HUES64 (cell line): ENCODE data around the gene RDH12.

Experiments used
- H3K27ac ChIP-seq: 2 replicates; pipeline ENCODE4 v1.7.0; 2013; ENCODE audit warnings: low read depth, low read length, inconsistent platforms
- H3K27me3 ChIP-seq: 2 replicates; pipeline ENCODE4 v1.6.1; 2013; ENCODE audit warnings: mild to moderate bottlenecking, low read length; ENCODE audit not compliant: insufficient read depth
- H3K36me3 ChIP-seq: 2 replicates; pipeline ENCODE4 v1.6.1; 2013; ENCODE audit warnings: mild to moderate bottlenecking, low read length; ENCODE audit not compliant: insufficient read depth
- H3K4me1 ChIP-seq: 2 replicates; pipeline ENCODE4 v1.6.1; 2013; ENCODE audit warnings: mild to moderate bottlenecking, low read length, moderate library complexity; ENCODE audit not compliant: insufficient read depth
- H3K4me3 ChIP-seq: 2 replicates; pipeline ENCODE4 v1.5.1; 2013; ENCODE audit warnings: mild to moderate bottlenecking, low read length, moderate library complexity
- H3K9ac ChIP-seq: 2 replicates; pipeline ENCODE4 v1.6.1; 2013; ENCODE audit warnings: mild to moderate bottlenecking, low read depth, low read length
- H3K9me3 ChIP-seq: 2 replicates; pipeline ENCODE4 v1.6.1; 2013; ENCODE audit warnings: low read depth, low read length; ENCODE audit not compliant: insufficient read depth
- WGBS: fragments of 150-250, 120-280 bp; methylation state at CpG from one replicate; pipeline ENCODE4 v1.1.7; 2013; ENCODE audit warnings: missing lambda C conversion rate; 5-methylcytosine and 5-hydroxymethylcytosine counted together

The RDH12 gene

DNA sequence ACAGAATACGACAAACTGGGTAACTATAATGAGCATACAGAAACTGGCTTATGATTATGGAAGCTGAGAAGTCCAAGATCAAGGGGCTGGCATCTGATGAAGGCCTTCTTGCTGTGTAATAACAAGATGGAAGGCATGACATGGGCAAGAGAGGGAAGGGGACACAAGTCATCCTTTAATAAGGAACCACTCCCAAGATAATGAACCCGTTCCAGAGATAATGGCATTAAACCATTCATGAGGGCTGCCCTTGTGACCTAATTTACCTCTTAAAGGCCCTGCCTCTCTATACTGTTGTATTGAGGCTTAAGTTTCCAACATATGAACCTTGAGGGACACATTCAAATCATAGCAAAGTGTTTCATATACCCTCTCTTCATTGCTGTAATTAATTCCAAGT, 22.7 kb upstream of the RDH12 start:
- Histone ChIP-seq H3K27me3 (no peaks in the 10 kb centered on the region), H3K27ac (no peak overlapping the region), H3K9ac (no peak overlapping the region), H3K4me3 (no peak overlapping the region), H3K36me3 (peaks cover 77% of the 10 kb centered on the region), H3K4me1 (no peaks in the 10 kb centered on the region), H3K9me3 (no peaks in the 10 kb centered on the region)
- WGBS = 97% methylated on average over 2 of the region's 2 CpGs

DNA sequence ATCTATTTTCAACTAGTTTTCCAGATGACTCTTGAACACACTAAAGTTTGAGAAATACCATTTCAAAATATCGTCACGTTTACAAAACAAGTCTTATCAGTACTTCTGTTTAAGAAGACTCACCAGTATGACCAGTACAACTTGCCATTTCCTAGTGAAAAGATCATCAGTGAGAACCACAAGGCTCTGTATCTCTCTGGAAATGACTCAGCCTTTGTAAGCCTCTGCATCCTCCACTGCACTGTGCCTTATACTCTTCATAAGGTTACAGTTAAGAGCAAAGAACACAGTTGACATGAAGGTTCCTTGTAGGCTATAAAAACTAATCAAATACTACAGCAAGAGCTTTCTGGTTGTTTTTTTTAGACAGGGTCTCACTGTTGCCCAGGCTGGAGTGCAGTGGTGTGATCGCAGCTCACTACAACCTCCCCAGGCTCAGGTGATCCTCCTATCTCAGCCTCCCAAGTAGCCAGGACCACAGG, 21.5 kb upstream of the RDH12 start:
- H3K9me3 ChIP-seq = no peaks in the 10 kb centered on the region
- H3K4me1 ChIP-seq = no peaks in the 10 kb centered on the region
- no peaks in the 10 kb centered on the region for H3K27me3 ChIP-seq
- 98% methylated on average over 3 of the region's 3 CpGs for WGBS
- no peak overlapping the region for H3K27ac ChIP-seq
- no peak overlapping the region for H3K4me3 ChIP-seq
- peaks cover 89% of the 10 kb centered on the region for H3K36me3 ChIP-seq
- H3K9ac ChIP-seq = no peak overlapping the region

DNA sequence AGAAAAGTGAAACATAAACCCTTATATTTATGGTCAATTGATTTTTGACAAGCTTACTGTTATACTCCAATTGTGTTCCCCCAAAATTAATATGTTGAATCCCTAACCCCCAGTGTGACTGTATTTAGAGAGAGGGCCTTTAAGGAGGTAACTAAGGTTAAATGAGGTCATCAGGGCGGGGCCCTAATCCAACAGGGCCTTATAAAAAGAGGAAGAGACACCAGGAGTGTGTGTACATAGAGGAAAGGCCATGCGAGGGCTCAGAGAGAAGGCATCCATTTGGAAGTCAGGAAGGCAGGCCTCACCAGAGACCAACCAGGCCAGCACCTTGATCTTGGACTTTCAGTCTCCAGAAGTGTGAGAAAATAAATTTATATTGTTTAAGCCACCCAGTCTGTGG, 20.7 kb upstream of the RDH12 start:
- Histone ChIP-seq H3K4me1 (no peaks in the 10 kb centered on the region), H3K9me3 (no peaks in the 10 kb centered on the region), H3K9ac (no peak overlapping the region), H3K27ac (no peak overlapping the region), H3K36me3 (peaks cover 95% of the 10 kb centered on the region), H3K27me3 (no peaks in the 10 kb centered on the region), H3K4me3 (no peak overlapping the region)
- WGBS = 95% methylated on average over 2 of the region's 2 CpGs

DNA sequence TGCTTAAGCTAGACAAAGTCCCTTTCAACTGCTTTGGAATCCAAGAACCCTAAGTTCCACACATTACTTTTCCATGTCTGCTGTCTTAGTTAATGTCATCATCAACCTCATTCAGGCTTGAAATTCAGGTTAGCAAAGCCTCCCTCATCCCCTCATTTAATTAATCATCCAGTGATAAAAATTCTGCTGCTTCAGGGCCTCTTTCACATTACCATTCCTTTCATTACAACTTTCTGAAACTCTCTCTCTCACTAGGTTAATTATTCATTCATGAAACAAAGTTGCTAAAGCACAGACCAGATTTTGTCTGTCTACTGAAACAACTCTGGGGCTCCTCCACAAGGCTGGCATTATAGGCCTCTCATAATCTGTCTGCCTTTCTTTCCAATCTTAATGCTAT, 17.8 kb upstream of the RDH12 start:
- Histone ChIP-seq H3K9me3 (no peaks in the 10 kb centered on the region), H3K27ac (no peak overlapping the region), H3K36me3 (peaks cover 95% of the 10 kb centered on the region), H3K4me1 (no peaks in the 10 kb centered on the region), H3K4me3 (no peak overlapping the region), H3K9ac (no peak overlapping the region), H3K27me3 (no peaks in the 10 kb centered on the region)

DNA sequence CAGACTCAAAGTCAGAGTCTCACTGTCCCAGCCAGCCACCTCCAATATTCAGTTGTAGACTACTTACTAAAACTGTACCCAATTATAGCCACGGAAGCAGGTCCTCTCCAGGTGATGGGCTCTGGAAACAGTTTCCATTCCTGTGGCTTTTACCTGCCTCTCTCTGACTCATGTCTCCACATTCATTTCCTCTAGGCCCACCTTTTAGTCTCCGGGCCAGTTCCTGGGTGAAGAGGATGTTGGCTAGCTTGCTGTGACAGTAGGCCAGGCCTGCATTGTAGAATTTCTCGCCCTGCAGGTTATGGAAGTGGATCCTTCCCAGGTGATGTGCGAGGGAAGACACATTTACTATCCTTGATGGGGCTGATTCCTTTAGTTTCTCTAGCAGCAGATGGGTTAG, 11.7 kb upstream of the RDH12 start:
- Histone ChIP-seq H3K4me3 (no peak overlapping the region), H3K27ac (no peak overlapping the region), H3K9ac (no peak overlapping the region), H3K9me3 (no peaks in the 10 kb centered on the region), H3K4me1 (0 out of 2 replicates have a peak, but pooled peaks cover 5% of the 10 kb centered on the region), H3K36me3 (peaks cover 83% of the 10 kb centered on the region), H3K27me3 (no peaks in the 10 kb centered on the region)
- 97% methylated on average over 4 of the region's 4 CpGs for WGBS

DNA sequence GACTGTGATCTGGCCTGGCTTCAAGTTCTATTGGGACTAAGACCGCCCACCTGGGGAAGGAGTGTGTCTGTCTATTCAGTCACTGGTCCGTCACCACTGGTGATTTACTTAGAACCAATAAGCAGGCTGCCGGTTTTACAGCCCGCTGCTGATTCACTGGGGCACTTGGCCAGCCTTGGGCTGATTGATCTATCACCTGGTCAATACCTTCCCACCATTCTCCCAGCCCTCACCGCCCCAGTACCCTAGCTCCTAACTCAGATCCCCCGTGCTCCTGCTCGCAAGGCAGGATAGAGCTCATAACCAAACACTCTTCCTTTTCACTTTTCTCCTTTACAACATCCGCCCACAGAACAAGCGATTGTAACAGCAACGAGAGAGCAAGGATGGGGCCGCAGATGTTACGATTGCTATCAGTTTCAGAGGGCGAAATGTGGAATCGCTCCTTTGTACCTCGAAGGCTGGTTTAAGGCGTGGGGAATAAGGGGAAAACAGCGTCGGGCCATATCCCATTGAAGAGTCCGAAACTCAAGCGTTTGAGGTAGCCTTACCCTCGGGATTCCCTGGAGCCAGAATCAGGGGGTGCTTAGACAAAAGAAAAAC, 6.8 kb upstream of the RDH12 start:
- 0 out of 2 replicates have a peak, but pooled peaks cover 5% of the 10 kb centered on the region for H3K4me1 ChIP-seq
- under 1% methylated on average over 21 of the region's 21 CpGs for WGBS
- peak overlapping the region; percentile 52 for H3K27ac ChIP-seq

DNA sequence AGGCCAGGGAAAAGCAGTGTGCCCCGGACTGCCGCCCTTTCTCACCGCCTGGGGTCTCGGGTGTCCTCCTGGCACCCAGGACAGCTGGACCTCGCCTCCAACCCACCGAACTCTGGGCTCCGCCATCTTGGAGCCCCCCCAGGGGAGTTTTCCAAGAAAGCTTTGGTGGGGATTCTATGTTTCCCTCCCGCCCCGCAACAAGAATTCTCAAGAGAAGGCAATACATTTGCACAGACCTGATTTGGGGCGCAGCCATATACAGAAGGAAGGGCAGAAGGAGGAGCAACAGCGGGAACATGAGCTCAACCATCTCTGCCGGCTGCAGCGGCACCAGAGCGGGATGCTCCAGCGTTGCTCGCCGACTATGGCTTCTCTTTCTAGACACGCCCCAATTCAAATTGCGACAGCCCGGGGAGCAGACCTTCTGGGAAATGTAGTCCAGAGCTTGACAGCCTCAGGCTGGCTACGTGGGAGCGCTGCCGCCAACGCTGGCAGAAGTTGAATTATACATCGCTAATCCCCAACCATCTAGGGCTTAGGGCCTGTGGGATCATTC, 6.2 kb upstream of the RDH12 start, which contains the start of gene RDH11:
Gene RDH11 (minus strand): TSS at position 371 of the 556 bp plus-strand sequence. CDS start 61 bp downstream, at position 310.
- Histone ChIP-seq H3K4me1 (0 out of 2 replicates have a peak, but pooled peaks cover 5% of the 10 kb centered on the region), H3K9me3 (no peaks in the 10 kb centered on the region), H3K4me3 (peak within 1 kb of the TSS; percentile 77), H3K27ac (peak within 1 kb of the TSS; percentile 52), H3K36me3 (peaks cover 29% of the 10 kb centered on the region), H3K9ac (peak within 1 kb of the TSS; percentile 78), H3K27me3 (peaks cover 7% of the 10 kb centered on the region; the same call in 1 of the 2 replicates)
- under 1% methylated on average over 25 of the region's 25 CpGs for WGBS

More for the DNA sequence above, 6.8 kb upstream of the RDH12 start:
- Histone ChIP-seq H3K9me3 (no peaks in the 10 kb centered on the region), H3K4me3 (peak overlapping the region; percentile 77), H3K9ac (peak overlapping the region; percentile 78), H3K27me3 (peaks cover 7% of the 10 kb centered on the region; the same call in 1 of the 2 replicates), H3K36me3 (peaks cover 35% of the 10 kb centered on the region)

DNA sequence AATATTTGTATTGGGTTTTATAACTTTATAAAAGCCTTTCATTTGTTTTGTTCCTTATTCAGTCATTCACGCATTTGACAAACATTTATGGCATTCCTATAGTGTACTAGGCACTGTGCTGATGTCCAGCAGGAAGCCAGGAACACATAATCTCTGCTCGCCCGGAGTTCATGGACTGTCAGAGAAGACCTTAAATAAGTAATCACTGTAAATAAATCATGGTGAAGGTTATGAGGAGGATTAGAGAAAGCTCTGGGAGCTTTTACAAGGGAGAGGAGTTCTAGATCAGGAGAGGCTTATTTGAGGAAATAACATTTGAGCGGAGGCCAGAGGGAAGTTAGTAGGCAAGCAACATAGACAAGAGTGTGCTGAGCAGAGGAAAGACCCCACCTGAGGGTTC, 4.7 kb upstream of the RDH12 start:
- Histone ChIP-seq H3K27me3 (peaks cover 7% of the 10 kb centered on the region; the same call in 1 of the 2 replicates), H3K4me3 (no peak overlapping the region), H3K4me1 (0 out of 2 replicates have a peak, but pooled peaks cover 5% of the 10 kb centered on the region), H3K9ac (no peak overlapping the region), H3K36me3 (peaks cover 14% of the 10 kb centered on the region), H3K9me3 (no peaks in the 10 kb centered on the region), H3K27ac (no peak overlapping the region)
- WGBS = 93% methylated on average over 4 of the region's 4 CpGs

DNA sequence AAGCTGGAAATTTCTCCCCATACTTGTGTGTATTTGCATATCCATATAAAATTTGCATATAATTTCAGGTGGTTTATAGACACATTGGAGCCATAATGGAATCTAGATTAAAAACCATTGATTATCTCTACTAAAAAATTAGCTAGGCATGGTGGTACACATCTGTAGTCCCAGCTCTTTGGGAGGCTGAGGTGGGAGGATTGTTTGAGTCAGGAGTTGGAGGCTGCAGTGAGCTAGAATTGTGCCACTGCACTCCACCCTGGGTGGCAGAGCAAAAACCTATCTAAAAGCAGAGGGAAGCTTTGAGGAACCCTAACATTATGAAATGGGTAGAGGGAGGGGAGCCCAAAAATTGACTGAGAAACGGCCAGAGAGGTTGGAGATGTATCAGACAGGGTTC, 3.5 kb upstream of the RDH12 start:
- Histone ChIP-seq H3K4me1 (0 out of 2 replicates have a peak, but pooled peaks cover 5% of the 10 kb centered on the region), H3K9me3 (no peaks in the 10 kb centered on the region), H3K4me3 (no peak overlapping the region), H3K27ac (no peak overlapping the region), H3K9ac (no peak overlapping the region), H3K36me3 (peaks cover 2% of the 10 kb centered on the region), H3K27me3 (peaks cover 7% of the 10 kb centered on the region; the same call in 1 of the 2 replicates)
- WGBS = 86% methylated on average over 1 of the region's 1 CpG

DNA sequence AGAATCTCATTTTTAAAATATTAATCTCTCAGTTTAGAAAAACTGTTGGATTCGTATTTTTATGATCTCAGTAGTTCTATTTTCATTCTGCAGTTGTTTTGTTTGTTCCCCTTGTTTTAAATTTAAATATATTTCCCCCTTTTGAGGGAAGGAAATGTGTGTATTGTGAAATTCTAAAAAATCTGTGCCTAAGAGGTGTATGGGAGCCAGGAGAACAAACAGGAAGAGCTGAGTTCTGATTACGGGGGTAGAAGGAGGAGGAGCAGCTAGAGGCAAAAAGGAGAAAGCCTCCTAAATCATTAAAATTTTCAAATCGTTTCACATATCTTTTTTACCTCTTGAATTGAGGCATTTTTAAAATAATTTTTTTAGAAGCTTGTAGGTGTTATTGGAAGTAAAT, 2.3 kb downstream of the RDH12 start:
- H3K27ac ChIP-seq = no peak overlapping the region

DNA sequence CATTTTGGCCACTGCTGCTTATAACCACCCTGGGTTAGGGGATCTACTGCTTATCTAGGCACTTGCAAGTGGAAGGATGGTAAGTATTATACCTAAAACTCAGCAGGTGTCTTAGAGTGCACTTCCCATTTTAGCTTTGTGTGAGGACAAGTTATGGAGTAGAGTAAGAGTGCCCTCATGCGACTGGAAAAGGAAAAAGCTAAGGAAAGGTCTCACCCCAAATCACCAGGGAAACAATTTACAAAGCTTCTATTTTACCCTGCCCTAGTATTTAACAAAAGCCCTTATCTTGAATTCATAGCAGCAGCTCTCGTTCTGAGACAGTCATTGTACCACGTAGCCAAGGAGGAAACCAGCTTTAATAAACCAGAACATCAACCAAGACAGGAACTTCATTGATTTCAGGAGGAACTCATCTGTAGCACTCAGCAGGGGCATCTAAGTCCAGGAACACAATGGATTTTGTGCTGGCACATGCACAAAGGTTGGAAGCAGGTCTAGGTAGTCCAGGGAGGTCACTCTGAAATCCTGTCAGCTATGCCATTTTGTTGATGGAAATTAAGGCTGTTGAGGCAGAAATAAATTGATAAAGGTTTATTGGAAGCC, 2.9 kb downstream of the RDH12 start:
- Histone ChIP-seq H3K36me3 (no peaks in the 10 kb centered on the region), H3K4me1 (no peaks in the 10 kb centered on the region), H3K27me3 (no peaks in the 10 kb centered on the region), H3K9ac (no peak overlapping the region), H3K4me3 (no peak overlapping the region), H3K27ac (no peak overlapping the region), H3K9me3 (peaks cover 18% of the 10 kb centered on the region)
- 2% methylated on average over 3 of the region's 3 CpGs for WGBS

More for the DNA sequence above, 2.3 kb downstream of the RDH12 start:
- 100% methylated on average over 1 of the region's 3 CpGs for WGBS
- Histone ChIP-seq H3K9me3 (peaks cover 12% of the 10 kb centered on the region), H3K4me3 (no peak overlapping the region), H3K36me3 (no peaks in the 10 kb centered on the region), H3K4me1 (no peaks in the 10 kb centered on the region), H3K9ac (no peak overlapping the region), H3K27me3 (no peaks in the 10 kb centered on the region)
